GM10847 (cell line): ENCODE measurements around the gene STK32B.

Source experiments
- POLR2A ChIP-seq: IDR thresholded peaks from 2 replicates; pipeline ENCODE4 v1.6.1; 2011; ENCODE audit not compliant: insufficient read length; ENCODE audit errors: extremely low read depth

STK32B gene

GRCh38 chr4:5045097-5045496 lies 6.2 kb upstream of the STK32B start:
- TF ChIP-seq POLR2A: no peak

- no peak for TF ChIP-seq POLR2A
Measured at GRCh38 chr4:5048721-5049120, 2.6 kb upstream of the STK32B start.

- no peak for TF ChIP-seq POLR2A
Measured at GRCh38 chr4:5050520-5051277, 581 bp upstream of the STK32B start.

- TF ChIP-seq POLR2A: no peak
Measured at GRCh38 chr4:5052204-5052702, 973 bp downstream of the STK32B start.

- no peak for TF ChIP-seq POLR2A
Measured at GRCh38 chr4:5052726-5053425, 1.6 kb downstream of the STK32B start.

- no peak for TF ChIP-seq POLR2A
Measured at GRCh38 chr4:5054532-5054931, 3.3 kb downstream of the STK32B start.

- TF ChIP-seq POLR2A: no peak
Measured at GRCh38 chr4:5055411-5055810, 4.1 kb downstream of the STK32B start.

GRCh38 chr4:5066101-5066500 lies 14.8 kb downstream of the STK32B start:
- TF ChIP-seq POLR2A: no peak

- TF ChIP-seq POLR2A: no peak
Measured at GRCh38 chr4:5067908-5068307, 16.6 kb downstream of the STK32B start.

- TF ChIP-seq POLR2A: no peak
Measured at GRCh38 chr4:5069901-5070300, 18.6 kb downstream of the STK32B start.

GRCh38 chr4:5072948-5073347 lies 21.7 kb downstream of the STK32B start:
- TF ChIP-seq POLR2A: no peak

- TF ChIP-seq POLR2A: no peak
Measured at GRCh38 chr4:5078009-5078408, 26.7 kb downstream of the STK32B start.

- TF ChIP-seq POLR2A: no peak
Measured at GRCh38 chr4:5079581-5079980, 28.3 kb downstream of the STK32B start.

- TF ChIP-seq POLR2A: no peak
Measured at GRCh38 chr4:5081441-5081999, 30.2 kb downstream of the STK32B start.

- TF ChIP-seq POLR2A: no peak
Measured at GRCh38 chr4:5082376-5082775, 31.1 kb downstream of the STK32B start.

- no peak for TF ChIP-seq POLR2A
Measured at GRCh38 chr4:5084911-5085475, 33.7 kb downstream of the STK32B start.
